GM19463 (cell line): ENCODE measurements around the gene SHC2.

ENCODE experiments used
- ATAC-seq: cut with Tn5 transposase; IDR thresholded peaks from one replicate; pipeline ENCODE4 v1.9.1; 2021; ENCODE audit warnings: mild to moderate bottlenecking, moderate library complexity; ENCODE audit not compliant: unreplicated experiment

Gene SHC2

GRCh38 chr19:460877-461720 lies at the start of gene SHC2:
Gene SHC2, minus strand, starts transcription at chr19:461033. Its CDS starts 37 bp downstream, at chr19:460996.
- ATAC-seq: no peak

- no peak for ATAC-seq
These were observed 47.6 kb upstream of the SHC2 start for GRCh38 chr19:508204-509150.

- peak; percentile 53 for ATAC-seq
These were observed 46.7 kb upstream of the SHC2 start, which contains the start of gene TPGS1 for GRCh38 chr19:507286-508203. Gene TPGS1, plus strand, starts transcription at chr19:507497. Its CDS starts 10 bp downstream, at chr19:507507.

- peak; percentile 73 for ATAC-seq
These were observed 45.8 kb upstream of the SHC2 start for GRCh38 chr19:506404-507285.

- ATAC-seq: no peak
These were observed 43.8 kb upstream of the SHC2 start for GRCh38 chr19:504616-505015.

- ATAC-seq: no peak
These were observed 40.8 kb upstream of the SHC2 start for GRCh38 chr19:501646-502045.

GRCh38 chr19:498977-499623 lies 38.3 kb upstream of the SHC2 start:
- ATAC-seq: no peak

- ATAC-seq: no peak
These were observed 37.7 kb upstream of the SHC2 start for GRCh38 chr19:498511-498891.

- no peak for ATAC-seq
These were observed 37.2 kb upstream of the SHC2 start for GRCh38 chr19:497869-498510.

GRCh38 chr19:497491-497868 lies 36.6 kb upstream of the SHC2 start:
- ATAC-seq: no peak

GRCh38 chr19:496986-497385 lies 36.2 kb upstream of the SHC2 start:
- no peak for ATAC-seq

- no peak for ATAC-seq
These were observed 35.4 kb upstream of the SHC2 start, which contains the start of gene MADCAM1 for GRCh38 chr19:496112-496665. Gene MADCAM1, plus strand, starts transcription at chr19:496486. Its CDS starts 14 bp downstream, at chr19:496500.

GRCh38 chr19:495402-496111 lies 34.7 kb upstream of the SHC2 start:
- no peak for ATAC-seq

GRCh38 chr19:495081-495401 lies 34.2 kb upstream of the SHC2 start:
- no peak for ATAC-seq

- ATAC-seq: no peak
These were observed 33.6 kb upstream of the SHC2 start for GRCh38 chr19:494171-495080.

- ATAC-seq: no peak
These were observed 32.7 kb upstream of the SHC2 start for GRCh38 chr19:493391-494170.
